GM19193 (cell line): Measurements from ENCODE around the gene NEMP1.

ENCODE experiments used
- POLR2A ChIP-seq: IDR thresholded peaks from 4 replicates; pipeline ENCODE4 v1.6.1; 2011; ENCODE audit not compliant: insufficient read depth, insufficient read length; ENCODE audit errors: extremely low read depth

Gene NEMP1

DNA sequence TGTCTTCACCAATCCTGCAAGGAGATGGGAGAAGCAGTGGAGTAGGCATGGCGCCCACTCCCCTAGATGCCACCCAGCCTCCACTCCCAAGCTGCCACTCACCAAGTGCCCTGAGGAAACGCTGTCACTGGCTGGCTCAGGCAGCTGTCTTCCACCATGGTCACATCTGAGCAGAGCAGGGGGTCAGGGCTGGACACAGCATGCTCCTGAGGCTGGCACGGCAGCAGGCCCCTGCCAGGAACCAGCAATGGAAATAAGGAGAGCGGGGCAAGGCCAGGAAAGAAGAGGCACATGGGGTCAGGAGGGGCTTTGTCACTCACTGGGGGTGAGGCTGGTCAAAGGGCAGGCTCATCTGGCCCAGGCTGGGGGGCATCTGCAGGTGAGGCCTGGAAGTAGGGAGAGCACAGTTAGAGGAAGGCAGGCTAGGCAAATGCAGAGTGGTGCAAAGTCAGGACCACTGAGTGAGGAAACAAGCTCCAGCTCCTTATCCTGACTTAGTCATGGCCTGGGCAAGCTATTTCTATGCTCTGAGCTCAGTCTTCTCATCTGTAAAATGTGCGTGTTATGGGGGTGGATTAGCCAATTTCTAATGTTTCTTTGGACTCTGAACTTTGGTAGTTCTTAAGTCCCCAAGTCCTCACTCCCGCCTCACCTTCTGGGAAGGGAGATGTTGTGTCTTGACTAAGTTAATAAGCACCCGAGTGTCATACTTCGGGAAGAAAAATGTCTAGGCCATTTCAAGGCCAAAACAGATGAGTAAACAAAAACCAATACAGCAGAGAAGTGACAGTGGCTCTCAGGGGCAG lies 18.4 kb upstream of the NEMP1 start:
- no peak for TF ChIP-seq POLR2A

DNA sequence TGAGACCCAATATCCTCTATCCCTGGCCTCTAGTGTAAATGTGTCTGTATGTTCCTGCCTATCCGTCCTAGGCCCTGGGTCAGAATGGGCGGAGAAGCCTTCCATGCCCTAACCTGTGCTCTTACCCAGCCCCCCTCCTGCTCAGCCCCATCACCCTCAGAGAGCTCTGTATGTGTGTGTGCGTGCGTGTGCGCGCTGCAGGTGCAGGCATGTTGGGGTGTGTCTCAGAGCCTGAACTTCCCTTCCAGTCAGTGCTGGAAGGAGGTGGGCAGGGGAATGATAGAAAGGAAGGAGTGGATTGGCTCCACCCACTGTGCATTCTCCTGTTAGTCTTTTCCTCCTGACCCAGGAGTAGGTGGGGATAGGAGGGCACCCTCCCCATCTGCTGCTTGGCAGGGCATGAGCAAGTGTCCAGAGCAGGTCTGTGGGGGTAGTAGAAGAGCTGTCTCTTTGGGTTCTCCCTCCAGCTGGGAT lies 17.5 kb upstream of the NEMP1 start:
- TF ChIP-seq POLR2A = no peak

DNA sequence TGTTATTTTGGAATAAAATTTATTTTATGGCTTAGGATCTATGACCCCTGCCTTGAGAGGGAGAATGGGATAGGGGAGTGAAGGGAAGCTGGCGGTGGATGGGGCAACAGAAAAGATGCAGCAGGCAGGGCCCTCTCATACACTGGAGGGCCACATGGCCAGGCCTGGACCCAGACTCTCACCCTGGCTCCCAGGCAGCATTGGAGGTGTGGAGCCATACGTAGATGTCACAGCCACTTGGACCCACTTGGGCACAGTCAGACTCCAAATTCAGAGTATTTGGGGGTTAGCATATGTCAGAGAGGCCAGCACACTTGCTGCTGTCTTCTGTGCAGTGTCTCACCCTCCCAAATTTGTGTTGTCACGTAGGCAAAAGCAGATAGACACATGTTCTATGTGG lies 16.8 kb upstream of the NEMP1 start:
- TF ChIP-seq POLR2A = no peak

DNA sequence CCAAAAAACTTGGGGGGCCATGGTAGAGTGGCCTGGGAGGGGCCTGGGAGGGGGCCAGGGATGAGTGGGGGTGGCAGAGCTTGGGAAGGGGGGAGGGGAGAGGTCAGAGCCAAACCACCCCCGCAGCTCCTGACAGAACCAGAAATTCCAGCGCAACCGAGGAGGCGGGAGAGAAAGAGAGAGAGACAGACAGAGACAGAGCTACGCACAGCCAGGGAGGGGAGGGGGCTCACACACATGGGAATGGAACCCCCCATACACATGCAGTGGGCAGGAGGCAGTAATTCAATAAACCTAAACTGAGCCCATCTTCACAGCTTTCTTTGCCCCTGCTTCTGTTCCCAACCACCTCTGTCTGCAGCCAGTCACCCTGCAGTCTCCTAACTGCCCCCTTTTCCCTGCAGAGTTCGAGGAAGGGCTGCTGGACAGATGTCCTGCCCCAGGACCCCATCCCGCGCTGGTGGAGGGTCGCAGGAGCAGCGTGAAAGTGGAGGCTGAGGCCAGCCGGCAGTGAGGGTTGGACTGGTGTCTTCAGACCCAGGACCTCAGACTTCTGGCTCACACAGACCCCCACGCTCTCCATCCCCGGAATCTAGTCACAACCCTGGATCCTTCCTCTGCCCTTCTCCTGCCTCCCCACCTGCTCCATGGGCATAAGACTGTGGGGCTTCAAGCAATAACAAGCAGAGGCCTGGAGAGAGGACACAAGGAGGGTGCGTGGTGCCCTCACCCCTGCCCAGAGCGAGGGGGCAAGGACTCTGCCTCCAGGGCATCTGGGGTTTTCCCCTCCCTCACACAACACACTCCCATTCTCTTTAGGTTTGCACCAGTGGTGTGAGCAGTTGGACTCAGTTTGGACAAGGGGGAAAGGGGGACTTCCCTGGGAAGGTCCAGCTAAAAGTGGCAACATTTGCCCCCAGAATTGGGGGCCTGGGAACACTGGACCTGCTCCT lies 15.9 kb upstream of the NEMP1 start:
- peak; percentile 41 for TF ChIP-seq POLR2A

DNA sequence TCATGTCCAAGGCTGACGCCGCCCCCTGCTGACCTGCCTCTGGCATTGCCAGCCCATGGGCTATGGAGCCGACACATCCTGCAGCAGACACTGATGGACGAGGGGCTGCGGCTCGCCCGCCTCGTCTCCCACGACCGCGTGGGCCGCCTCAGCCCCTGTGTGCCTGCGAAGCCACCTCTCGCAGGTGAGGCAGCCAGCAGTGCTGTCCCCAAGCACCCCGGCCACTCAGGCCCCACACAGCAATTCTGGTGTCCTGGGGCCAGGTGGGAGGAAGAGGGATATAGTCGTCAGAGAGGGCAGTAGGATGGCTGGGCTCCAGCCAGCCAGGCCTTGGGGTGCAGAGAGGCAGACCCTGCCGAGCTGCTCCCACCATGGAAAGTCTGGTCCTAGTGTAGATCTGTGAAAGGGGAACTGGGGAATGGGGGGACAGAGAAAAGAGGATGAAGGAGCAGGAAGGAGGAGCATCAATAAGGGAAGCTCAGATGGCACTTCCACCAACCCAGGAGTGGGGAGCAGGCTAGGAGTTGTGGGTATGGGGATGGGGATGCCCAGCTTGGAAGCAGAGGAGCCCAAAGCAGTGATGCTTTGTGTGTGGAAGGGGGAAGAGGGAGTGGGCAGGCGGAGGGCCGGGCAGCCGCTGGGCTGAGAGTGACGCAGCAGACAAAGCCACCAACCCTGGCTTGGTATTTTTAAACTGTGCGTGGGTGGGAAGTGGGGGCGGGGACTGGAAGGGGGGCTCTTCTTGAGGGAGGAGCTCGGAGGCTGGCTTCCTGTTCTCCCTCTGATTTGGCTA lies 15.0 kb upstream of the NEMP1 start:
- TF ChIP-seq POLR2A = peak; percentile 35

DNA sequence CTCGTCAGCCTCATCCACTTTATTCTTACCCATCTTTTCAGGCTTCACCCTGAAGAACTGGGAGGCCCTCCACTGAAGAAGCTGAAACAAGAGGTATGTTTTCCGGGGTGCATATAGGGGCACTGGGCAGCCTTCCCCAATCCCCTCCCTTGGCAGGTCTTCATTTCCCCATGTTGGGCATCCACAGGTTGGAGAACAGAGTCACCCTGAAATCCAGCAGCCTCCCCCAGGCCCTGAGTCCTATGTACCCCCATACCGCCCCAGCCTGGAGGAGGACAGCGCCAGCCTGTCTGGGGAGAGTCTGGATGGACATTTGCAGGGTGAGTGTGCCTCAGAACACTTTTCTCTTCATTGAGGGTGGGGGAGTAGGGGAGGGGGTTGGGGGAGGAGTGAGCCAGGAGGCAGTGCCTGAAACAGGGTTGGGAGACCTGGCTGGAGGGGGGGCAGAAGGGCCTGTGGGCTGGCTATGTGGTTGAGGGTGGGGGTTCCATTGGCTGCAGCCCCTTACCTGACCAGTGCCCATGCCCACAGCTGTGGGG lies 14.4 kb upstream of the NEMP1 start:
- no peak for TF ChIP-seq POLR2A

DNA sequence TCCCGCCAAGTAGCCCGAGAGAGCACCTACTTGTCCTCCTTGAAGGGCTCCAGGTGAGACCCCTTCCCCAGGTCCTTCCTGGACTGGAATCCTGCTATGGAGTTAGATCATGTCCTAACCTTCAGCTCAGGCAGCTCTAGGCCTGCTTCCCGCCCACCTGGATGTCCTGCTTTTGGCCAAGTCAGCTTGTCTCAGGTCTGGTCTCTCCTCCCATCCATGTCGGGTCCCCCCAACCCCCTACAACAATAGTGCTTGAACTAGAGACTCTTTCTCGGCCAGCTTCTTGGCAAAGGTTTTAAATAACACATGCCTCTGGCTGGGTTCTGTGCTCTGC lies 13.9 kb upstream of the NEMP1 start:
- TF ChIP-seq POLR2A = no peak

DNA sequence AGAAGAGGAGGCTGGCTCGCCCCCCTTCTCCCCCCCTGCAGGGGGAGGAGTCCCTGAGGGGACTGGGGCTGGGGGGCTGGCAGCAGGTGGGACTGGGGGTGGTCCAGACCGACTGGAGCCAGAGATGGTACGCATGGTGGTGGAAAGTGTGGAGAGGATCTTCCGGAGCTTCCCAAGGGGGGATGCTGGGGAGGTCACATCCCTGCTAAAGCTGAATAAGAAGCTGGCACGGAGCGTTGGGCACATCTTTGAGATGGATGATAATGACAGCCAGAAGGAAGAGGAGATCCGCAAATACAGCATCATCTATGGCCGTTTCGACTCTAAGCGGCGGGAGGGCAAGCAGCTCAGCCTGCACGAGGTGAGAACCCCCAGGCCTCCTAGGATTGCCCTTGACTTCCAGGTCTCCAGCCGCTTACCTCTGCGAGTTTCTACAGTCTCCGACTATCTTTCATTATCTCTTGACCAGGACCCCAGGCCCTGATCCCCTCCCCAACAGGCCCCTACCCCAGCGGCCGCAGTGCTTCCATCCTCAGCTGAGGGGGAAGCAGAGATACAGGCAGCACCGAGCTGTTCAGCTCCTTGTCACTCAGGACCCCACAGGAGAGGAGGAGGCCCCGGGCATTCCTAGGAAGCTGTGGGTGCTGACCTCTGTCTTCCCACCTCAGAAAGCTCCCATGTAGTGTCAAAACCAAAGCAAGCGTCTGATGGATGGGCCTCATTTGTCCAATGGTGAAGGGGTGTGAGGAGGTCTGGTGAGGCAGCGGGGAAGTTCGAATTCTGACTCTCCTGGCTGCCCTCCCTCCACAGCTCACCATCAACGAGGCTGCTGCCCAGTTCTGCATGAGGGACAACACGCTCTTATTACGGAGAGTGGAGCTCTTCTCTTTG lies 13.3 kb upstream of the NEMP1 start:
- no peak for TF ChIP-seq POLR2A

DNA sequence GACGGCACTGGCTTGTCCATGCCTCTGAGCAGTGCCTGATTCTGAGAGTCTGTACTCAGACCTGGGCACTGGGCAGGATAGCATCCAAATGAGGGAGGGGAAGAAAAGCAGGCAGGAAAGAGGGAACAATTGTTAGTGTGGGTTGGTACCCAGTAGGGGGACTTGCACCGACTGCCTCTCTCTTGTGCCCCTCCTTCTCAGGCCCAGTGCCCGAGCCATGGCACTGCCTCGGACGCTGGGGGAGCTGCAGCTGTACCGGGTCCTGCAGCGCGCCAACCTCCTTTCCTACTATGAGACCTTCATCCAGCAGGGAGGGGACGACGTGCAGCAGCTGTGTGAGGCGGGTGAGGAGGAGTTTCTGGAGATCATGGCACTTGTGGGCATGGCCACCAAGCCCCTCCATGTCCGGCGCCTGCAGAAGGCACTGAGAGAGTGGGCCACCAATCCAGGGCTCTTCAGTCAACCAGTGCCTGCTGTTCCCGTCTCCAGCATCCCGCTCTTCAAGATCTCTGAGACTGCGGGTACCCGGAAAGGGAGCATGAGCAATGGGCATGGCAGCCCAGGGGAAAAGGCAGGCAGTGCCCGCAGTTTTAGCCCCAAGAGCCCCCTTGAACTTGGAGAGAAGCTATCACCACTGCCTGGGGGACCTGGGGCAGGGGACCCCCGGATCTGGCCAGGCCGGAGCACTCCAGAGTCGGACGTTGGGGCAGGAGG lies 12.5 kb upstream of the NEMP1 start:
- TF ChIP-seq POLR2A = no peak

DNA sequence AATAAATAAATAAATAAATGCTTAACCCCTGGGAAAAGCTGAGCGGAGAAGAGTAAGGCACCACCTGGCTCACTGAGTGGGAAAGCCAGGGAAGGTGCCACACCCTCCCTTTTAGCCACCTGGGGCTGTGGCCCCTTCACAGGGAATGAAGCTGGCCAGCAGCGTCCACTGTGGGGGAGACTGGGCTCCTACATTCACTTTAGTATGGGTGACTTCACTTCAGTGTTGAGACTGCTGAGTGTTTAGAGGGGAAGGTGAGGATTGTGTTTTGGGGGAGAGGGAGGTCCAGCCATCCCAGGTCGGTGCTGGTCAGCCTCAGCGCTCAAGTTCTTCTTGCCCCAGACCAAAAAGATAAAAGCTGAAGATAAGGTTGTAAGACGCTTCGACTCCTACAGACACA lies 11.9 kb upstream of the NEMP1 start:
- TF ChIP-seq POLR2A = no peak

DNA sequence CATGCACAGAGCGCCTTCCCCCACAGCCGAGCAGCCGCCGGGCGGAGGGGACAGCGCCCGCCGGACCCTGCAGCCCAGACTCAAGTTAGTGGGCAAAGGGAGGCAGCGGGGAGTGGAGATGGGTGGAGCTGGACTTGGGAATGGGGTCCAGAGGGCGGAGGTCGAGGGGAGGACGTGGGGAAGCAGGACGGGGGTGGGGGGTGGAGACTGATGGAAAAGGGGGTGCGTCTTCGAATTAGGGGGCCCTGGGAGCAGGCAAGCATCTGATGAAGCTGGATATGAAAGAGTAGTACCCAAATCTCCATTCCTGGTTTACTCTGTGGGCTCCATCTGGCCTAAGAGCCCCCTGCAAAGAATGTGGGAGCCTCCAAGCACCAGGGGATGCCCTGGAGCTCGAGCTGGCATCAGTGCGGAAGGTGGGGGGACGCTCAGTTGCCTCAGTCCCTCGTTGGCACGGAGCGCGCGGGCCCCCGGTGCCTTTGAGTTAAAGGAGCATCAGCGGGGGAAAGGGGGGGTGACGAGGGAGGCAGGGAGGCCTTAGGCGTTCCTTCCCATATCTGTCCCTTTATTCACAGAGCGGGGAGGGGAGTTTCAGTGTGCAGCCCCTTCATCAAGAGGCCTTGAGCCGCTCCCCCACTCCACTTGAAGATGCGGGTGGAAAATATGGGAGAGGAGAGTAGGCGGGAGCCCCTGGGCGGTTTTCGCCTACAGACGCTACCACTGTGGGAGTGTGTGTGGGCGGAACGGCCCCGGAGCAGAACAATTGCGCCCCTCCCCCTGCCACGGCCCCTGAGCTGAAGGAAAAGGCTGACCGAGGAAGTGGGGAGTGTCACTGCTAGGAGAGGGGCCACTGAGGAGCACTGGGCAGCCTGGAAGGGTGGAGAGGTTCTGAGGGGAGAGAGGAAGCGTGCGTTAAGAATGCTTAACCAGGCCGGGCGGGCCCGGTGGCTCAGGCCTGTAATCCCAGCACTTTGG lies 11.0 kb upstream of the NEMP1 start:
- TF ChIP-seq POLR2A = no peak
